A673 (cell line): Measurements from ENCODE around the gene SLC4A2.

Experiments
- EZH2 ChIP-seq: fragments of 200-600 bp; sonication (generic); IDR thresholded peaks from 2 replicates; pipeline ENCODE4 v1.6.1; 2017; ENCODE audit warnings: borderline replicate concordance, low read depth, mild to moderate bottlenecking, mixed read lengths, antibody characterized with exemption, low read length; ENCODE audit not compliant: poor library complexity, severe bottlenecking
- TF ChIP-seq, protein P1 (sequence below): fragments of 300-800, 200-600 bp; sonication (generic); conservative IDR thresholded peaks from 2 replicates; pipeline ENCODE4 v1.5.1; 2017; ENCODE audit warnings: low read depth, mild to moderate bottlenecking, antibody characterized with exemption, low read length, moderate library complexity, mixed read lengths

DNA sequence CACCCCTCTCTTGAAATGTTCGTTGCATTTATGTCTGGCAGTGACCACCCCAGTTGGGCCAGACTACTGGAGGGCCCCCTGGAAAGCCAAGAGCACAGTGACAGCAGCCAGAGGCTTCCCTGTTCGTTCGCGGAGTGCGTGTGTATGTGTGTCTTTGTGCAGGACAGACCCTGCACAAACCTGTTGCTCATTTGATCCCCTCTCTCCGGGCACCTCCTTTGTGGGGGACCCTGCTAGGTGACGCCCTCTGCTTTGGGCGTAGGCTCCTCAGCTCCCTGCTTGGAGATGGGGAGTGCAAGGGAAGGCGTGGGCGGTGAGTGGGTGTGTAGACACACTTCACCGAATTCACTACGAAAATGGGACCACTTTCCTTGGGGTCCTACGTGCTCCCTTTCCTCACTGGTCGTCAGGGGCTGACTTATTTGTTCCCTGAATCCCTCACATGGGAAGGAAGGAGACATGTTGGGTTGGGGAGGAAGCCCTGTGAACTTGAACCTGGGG lies 65.6 kb downstream of the SLC4A2 start:
- TF ChIP-seq, protein P1, sequence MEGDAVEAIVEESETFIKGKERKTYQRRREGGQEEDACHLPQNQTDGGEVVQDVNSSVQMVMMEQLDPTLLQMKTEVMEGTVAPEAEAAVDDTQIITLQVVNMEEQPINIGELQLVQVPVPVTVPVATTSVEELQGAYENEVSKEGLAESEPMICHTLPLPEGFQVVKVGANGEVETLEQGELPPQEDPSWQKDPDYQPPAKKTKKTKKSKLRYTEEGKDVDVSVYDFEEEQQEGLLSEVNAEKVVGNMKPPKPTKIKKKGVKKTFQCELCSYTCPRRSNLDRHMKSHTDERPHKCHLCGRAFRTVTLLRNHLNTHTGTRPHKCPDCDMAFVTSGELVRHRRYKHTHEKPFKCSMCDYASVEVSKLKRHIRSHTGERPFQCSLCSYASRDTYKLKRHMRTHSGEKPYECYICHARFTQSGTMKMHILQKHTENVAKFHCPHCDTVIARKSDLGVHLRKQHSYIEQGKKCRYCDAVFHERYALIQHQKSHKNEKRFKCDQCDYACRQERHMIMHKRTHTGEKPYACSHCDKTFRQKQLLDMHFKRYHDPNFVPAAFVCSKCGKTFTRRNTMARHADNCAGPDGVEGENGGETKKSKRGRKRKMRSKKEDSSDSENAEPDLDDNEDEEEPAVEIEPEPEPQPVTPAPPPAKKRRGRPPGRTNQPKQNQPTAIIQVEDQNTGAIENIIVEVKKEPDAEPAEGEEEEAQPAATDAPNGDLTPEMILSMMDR: no peak
- no peak for TF ChIP-seq EZH2
